GM18507 (cell line): Measurements from ENCODE around the gene HERPUD1.
A peak's percentile ranks its signal among the peaks of the same experiment; 100 is the strongest.
"Not testable (repeated sequence)": the region's sequence is repeated elsewhere in the genome, so short reads cannot be mapped to it uniquely, and the experiment has no call there.

Experiments used
- DNase-seq: peaks from one replicate; pipeline ENCODE4 v3.0.0; 2011; ENCODE audit warnings: low read depth; ENCODE audit not compliant: insufficient read length; ENCODE audit errors: extremely low spot score
- FAIRE-seq: peaks from 2 replicates; lab custom pipeline; 2011; peaks lifted over from hg19 to GRCh38; lab: Jason Lieb, UNC

HERPUD1 gene

DNA sequence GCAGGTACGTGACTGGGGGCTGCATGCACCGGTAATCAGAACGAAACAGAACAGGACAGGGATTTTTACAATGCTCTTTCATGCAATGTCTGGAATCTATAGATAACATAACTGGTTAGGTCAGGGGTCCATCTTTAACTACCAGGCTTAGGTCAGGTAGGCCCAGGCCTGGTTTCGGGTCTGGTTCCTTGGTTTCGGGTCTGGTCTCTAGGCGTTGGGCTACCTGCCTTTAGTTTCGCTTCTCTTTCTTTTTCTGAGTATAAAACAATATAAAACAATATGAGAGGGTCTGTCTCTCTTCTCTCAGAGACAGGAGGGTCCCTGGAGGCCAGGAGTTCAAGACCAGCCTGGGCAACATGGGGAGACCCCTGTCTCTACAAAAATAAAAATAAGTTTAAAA lies 42.0 kb downstream of the HERPUD1 start:
- FAIRE-seq = peak; percentile 78

DNA sequence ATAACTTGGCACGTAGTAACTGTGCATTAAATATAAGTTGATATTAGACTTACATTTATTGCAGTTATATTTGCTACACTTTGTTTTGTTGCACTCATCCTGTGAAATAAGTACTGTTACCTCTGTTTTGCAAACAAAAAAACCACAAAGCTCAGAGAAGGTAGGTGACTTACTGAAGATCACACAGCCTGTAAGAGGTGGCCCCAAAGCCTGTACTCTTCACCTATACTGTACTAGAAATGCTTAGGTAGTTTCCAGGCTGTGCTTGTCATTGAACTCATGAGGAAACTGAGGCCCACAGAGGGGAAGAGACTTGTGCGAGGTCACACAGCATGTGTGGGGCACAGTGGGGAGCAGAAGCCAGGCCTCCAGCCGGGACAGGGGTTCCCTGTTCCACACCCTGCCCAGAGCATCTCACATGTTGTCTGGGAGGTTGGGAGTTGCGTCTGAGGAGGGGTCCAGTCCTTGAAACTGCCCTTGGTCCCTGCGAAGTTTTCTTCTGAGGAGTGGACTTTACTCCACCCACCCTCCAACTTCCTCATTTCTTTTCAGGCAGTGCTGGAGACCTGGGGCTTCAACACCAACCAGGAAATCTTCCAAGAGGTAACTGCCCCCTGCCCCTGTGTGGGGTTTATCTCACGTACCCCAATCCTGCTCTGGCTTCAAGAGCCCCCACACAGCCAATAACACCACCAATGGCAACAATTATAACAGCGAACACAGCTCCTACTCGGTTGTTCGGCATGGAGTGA lies 42.8 kb downstream of the HERPUD1 start:
- no peak for DNase-seq
- no peak for FAIRE-seq

More for the DNA sequence above, 42.0 kb downstream of the HERPUD1 start:
- DNase-seq = not testable (repeated sequence)

DNA sequence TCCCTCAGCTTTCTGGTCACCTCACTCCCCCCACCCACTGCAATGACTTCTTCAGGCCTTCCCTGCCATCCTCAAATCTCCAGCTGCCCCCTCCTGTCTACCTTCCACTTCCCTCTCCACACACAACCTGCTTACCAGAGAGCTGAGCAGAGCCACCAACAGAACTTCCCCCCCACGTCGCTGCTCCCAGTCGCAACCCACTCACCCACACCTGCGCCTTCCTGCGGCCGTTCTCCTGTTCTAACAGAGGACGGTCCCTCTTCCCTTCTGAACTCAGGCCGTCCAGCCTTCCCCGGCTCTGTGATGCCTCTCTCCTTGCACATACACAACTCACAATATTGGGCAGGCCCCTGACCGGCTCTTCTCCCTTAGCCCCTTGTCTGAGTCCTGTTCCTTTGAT lies 43.8 kb downstream of the HERPUD1 start:
- DNase-seq = no peak
- no peak for FAIRE-seq

DNA sequence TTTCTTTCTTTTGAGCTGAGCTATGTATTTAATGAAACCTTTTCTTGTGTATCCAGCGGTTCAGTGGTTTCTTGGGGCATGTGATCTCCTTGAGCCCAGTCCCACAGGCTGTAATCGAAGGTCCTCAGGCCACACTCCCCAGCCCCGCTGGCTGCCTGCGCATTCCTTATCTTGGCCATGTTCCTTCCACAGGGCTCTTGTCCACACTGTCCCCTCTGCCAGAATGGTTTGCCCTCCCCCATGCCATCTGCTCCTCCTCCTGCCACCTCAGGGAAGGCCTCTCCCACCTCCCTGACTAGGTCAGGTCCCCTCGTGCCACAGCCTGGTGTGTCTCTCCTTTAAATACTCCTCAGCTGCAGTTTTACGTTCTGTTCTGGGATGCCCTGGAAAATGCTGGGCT lies 45.3 kb downstream of the HERPUD1 start:
- FAIRE-seq (no peak), DNase-seq (no peak)

DNA sequence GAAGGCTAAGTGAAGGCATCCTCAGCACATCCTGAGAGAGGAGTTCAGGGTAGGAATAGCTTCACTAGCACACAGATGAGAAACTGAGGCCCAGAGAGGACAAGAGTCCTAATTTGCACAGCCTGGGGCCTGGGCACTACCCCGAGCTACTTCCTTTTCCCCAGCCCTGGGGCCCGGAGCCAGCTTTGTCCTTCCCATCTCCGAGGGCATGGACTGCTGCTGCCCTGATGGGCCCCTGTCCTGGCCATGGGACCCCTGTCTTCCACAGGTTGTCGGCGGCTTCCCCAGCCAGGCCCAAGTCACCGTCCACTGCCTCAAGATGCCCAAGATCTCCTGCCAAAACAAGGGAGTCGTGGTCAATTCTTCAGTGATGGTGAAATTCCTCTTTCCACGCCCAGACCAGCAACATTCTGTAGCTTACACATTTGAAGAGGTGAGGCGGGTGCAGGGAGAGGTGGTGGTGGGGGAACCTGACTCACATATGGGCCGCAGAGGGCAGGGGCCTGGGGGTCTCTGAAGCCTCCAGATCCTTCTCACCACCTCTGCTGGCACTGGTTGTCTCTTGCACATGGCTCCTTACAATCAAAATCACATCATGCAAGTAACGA lies 46.0 kb downstream of the HERPUD1 start:
- FAIRE-seq (no peak), DNase-seq (no peak)

DNA sequence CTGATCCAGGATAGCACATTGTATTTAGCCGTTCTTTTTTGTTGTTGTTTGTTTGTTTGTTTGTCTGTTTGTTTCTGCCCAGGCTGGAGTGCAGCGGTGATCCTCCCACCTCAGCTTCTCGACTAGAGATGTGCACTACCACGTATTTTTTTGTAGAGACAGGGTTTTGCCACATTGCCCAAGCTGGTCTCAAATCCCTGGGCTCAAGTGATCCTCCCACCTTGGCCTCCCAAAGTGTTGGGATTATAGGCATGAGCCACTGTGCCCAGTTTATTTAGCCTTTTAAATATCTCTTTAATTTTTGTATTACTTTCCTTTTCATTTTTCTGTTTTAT lies 48.2 kb downstream of the HERPUD1 start:
- DNase-seq (no peak), FAIRE-seq (no peak)

DNA sequence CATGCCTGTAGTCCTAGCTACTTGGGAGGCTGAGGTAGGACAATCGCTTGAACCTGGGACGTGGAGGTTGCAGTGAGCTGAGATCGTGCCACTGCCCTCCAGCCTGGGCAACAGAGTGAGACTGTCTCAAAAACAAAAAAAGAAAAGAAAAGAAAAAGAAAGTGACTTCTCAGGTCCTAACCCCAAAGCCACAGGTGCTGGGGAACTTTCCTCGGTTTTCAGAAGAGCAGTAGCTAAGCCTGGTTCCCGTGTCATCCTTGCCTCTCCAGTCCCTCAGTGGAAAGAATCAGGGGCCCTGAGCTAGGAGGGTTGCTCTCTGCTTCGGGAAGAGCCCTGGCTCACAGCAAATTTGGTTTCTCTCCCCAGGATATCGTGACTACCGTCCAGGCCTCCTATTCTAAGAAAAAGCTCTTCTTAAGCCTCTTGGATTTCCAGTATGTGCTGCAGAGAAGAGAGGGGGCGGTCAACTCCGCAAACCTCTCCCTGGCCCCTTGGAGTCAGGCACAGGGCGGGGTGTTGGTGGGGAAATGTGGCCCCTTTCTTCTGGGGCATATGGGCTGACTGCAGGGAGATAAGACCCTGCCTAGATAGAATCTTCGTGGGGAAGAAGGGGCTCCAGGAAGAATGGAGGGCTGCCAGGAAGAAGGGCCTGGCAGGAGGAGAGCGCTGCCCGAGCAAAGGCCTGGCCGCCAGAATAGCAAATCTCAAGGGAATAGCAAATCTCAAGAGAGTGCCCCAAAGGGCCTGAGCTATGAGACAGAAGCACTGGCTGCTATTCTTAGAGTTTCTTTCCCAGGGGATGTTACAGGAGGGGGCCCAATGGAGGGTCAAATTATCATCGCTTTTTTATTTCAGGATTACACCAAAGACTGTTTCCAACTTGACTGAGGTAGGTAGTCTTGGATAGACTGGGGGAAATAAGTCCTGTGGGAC lies 49.1 kb downstream of the HERPUD1 start:
- DNase-seq = no peak
- FAIRE-seq = peak; percentile 77

DNA sequence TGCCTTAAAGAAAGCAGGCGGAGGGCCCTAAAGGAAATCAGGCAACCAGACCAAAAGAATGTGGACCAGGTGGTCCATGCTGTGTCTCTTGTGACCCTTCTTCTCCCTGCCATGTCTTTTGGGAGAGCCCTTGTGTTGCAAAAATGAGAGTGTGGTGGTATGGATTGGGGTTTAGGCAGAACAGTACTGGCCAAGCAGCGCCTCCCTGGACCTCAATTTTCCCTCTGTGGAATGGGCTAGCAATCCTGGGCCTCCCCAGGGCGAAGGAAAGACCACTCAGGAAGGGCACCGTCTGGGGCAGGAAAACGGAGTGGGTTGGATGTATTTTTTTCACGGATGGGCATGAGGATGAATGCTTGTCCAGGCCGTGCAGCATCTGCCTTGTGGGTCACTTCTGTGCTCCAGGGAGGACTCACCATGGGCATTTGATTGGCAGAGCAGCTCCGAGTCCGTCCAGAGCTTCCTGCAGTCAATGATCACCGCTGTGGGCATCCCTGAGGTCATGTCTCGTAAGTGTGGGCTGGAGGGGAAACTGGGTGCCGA lies 49.9 kb downstream of the HERPUD1 start:
- no peak for FAIRE-seq

DNA sequence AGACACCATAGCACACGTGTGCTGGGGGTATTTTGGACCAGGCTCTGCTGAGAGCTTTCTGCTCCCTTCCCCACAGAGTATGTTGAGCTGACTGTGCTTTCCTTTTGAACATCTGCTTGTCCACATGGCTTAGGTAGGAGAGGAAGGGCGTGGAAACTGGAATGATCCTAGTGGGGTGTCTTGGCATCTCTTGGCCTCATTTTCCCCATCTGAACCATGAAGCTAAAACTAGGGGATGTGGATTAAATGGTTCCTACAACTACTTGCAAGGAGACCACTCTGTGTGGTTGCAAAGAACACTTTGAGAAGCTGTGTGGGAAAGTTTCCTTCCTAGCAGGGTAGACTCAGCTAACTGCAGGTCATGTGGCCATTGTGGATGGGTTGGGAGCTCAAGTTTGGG lies 50.8 kb downstream of the HERPUD1 start:
- no peak for DNase-seq
- no peak for FAIRE-seq

More for the DNA sequence above, 49.9 kb downstream of the HERPUD1 start:
- no peak for DNase-seq

DNA sequence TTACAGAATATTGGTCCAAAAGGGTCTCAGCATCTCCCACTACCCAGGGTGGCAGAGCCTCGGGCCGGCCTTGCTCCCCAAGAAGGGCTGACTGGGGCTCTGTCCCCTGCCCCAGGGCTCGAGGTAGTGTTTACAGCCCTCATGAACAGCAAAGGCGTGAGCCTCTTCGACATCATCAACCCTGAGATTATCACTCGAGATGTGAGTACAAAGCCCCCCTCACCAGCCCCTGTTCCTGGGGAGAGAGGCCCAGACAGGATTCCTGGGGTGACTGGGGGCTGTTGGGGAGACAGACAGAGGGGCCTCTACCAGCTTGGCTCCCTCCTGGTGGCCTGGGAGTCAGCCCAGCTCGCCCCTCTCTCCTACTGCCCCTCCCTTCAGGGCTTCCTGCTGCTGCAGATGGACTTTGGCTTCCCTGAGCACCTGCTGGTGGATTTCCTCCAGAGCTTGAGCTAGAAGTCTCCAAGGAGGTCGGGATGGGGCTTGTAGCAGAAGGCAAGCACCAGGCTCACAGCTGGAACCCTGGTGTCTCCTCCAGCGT lies 51.3 kb downstream of the HERPUD1 start:
- FAIRE-seq = no peak
- DNase-seq = no peak

DNA sequence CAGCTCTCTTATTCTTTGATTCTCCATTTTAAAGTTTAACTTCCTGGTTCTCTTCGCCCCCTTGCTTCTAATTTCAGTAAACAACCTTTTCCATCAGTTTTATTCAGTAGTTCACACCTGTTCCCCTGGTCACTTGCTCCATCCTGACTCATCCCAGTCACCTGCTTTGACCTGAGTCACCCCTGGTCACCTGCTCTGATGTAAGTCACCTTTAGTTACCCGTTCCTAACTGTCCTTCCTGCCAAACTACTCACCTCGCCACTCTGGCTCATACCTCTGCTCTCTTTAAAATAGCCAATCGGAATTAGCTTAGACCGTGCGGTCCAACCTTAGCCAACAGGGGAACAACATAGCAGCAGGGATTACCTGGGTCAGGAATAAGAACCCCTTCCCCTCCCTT lies 52.7 kb downstream of the HERPUD1 start:
- no peak for DNase-seq
- FAIRE-seq = peak; percentile 5

DNA sequence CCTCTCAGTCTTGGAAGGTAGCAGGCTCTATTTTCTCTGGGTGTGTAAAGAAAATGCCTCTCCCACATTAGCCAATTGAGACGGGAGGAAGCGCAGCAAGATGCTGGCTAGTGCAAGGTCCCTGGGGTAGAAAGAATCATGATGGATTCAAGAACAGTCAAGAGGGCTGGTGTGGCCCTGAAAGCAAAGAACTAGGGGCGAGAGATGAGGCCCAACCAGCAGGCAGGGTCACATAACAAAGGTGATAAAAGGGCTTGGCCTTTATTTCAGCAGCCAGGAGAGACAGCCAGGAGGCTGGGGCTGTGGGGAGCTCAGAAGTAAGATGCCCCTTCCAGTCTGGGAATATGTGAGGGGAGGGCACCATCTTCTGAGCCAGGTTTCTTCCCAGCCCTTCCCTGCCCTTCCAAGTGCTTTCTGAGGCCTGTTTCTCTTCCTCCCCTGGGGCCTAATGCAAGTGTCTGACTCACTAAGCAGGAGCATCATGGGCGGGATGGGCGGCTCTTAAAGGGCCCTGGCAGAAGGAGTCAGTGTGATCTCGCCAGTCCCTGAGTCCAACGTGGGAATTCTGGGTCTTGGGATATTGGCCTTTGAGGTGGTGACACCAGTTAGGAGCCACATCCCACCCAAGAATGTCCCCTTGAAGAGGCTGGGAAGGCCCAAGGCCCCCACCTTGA lies 53.5 kb downstream of the HERPUD1 start:
- FAIRE-seq (no peak), DNase-seq (no peak)

DNA sequence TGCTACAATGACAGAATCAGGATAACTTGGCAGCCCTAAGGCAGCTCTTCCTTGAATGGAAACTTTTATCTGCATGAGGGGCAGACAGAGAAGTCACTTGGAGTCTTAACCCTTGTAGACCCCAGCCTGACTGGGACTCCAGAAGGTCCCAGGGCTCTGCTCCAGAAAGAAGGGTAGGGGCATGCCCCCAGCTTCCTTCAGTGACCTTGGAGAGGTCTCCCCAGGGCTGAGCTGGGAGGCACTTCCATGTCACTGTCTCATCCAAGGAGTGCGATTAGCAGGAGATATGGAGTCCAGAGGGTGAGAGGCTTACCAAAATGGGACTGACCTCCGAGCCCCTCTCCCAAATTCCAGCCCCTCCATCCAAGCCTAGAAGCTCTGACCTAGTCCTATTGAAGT lies 54.0 kb downstream of the HERPUD1 start:
- DNase-seq (no peak), FAIRE-seq (no peak)

DNA sequence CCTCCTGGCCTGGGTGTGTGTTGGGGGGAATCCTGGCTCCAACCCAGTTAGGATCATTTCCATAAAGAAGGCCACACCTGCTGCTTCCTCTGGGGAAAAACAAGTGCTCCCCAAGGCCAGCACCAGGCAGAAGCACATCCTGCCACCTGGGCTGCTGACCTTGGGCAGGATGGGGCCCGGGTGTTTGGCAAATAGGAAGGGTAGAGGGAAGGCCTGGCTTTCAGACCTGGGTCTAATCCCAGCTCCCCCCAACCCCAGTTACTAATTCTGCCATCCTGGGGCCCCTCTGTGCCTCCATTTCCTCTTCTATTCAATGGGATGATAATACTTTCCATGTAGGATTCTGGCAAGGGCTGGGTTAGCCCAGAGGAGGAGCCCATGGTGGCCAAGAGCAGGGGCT lies 54.4 kb downstream of the HERPUD1 start:
- DNase-seq (no peak), FAIRE-seq (no peak)

DNA sequence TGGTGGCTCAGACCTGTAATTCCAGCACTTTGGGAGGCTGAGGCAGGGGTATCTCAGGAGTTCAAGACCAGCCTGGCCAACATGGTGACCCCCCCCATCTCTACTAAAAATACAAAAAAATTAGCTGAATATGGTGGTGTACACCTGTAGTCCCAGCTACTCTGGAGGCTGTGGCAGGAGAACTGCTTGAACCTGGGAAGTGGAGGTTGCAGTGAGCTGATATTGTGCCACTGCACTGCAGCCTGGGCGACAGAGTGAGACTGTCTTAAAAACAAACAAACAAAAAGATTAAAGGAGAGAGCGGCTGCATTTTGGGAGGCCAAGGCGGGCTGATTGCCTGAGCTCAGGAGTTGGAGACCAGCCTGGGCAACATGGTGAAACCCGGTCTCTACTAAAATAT lies 55.0 kb downstream of the HERPUD1 start:
- not testable (repeated sequence) for FAIRE-seq, DNase-seq

DNA sequence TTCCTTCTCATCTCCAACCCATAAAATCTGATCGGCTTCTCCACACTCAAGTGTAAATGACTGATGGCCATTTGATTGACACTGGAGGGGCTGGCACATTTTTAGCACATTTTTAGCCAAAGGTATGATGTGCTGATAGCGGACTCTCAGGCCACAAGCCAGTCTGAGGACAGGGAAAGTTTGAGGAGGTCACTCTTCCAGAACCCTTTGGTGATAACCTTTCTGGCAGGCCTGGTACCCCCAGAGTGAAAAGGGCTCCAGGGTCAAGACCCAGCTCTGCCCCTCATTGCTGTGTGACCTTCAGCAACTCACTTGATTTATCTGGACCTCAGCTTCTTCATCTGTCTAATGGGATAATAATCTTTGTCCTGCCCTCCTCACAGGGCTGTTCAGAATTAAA lies 55.8 kb downstream of the HERPUD1 start:
- DNase-seq = no peak
- FAIRE-seq = peak; percentile 52

DNA sequence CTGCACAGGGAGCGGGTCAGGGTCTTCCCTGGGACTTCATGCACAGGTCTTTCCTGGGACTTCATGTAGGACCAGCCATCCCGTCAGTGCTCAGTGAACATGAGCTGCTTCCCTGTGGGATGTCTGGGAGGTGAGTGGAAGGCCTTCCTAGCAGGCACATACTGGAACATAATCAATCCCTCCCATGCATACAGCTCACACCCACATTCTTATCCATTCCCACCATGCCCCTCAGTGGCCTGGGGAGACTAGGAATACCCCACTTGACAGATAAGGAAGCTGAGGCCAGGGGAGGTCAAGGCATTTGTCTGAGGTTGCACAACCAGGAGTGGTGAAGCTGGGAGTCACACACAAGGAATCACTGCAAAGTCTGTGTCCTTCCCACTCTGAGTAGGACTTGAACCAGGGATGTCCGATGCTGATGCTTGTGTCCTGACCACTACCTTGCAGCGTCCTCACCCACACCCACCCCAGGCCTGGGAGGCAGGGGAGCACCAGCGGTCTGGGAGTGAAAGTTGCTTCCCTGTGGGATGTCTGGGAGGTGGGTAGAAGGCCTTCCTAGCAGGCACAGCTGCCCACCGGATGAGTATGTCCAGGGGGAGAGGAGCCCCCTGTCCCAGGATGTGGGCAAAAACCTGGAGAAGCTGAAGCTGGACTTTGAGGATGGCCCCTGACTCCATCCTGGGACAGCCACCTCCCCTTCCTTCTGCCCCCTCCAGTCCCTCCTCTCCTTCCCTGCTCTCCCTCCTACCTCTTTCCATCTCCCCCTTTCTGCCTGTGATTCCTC lies 56.4 kb downstream of the HERPUD1 start:
- FAIRE-seq = peak; percentile 44
- DNase-seq = no peak
